IPS DF 6.9 (cell line): ENCODE data around the gene FHOD3.

Experiments
- DNase-seq: peaks from one replicate; pipeline ENCODE4 v3.0.0-alpha.2; 2013; ENCODE audit warnings: low read depth, low spot score
- H3K27ac ChIP-seq: one replicate; pipeline ENCODE4 v1.5.1; 2013; ENCODE audit warnings: low read length, control low read depth
- H3K27me3 ChIP-seq: 2 replicates; pipeline ENCODE4 v1.6.1; 2013; ENCODE audit warnings: mild to moderate bottlenecking, low read length; ENCODE audit not compliant: control insufficient read depth, insufficient read depth
- H3K36me3 ChIP-seq: 2 replicates; pipeline ENCODE4 v1.6.1; 2013; ENCODE audit warnings: low read length; ENCODE audit not compliant: control insufficient read depth, insufficient read depth
- H3K4me1 ChIP-seq: 2 replicates; pipeline ENCODE4 v1.6.1; 2013; ENCODE audit warnings: low read length; ENCODE audit not compliant: control insufficient read depth, insufficient read depth
- H3K4me3 ChIP-seq: 2 replicates; pipeline ENCODE4 v1.5.1; 2013; ENCODE audit warnings: mild to moderate bottlenecking, low read length
- H3K9me3 ChIP-seq: 2 replicates; pipeline ENCODE4 v1.6.1; 2013; ENCODE audit warnings: low read length, inconsistent platforms; ENCODE audit not compliant: control insufficient read depth, insufficient read depth
- whole genome bisulfite sequencing: extraction: QIAGEN DNeasy Blood & Tissue Kit; methylation state at CpG from one replicate; pipeline ENCODE4 v1.1.7; 2013; ENCODE audit warnings: mixed read lengths, missing lambda C conversion rate; ENCODE audit not compliant: insufficient read length, insufficient coverage; 5-methylcytosine and 5-hydroxymethylcytosine counted together

Gene FHOD3

DNA sequence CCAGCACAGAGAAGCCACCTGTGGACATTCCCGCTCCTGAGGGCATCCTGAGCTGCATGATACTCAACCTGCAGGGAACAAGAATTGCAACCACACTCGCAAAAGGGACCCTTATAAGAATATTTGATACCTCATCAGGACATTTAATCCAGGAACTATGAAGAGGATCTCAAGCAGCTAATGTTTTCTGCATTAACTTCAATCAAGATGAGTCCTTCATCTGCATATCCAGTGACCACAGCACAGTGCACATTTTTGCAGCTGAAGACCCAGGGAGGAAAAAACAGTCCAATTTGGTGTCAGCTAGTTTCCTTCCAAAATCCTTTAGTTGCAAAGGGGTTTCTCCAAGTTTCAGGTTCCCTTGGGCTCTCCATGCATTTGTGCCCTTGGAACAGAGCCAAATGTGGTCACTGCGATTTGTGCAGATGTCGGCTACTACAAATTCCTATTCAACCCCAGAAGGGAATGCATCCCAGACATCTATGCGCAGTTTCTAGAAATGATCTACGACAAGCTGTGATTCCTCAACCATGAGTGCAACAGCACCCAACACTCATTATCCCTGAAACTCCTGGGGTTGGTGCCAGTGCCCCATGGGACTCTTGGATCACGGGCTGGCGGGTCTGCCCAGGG lies 23.3 kb upstream of the FHOD3 start:
- WGBS: no CpG with 5 or more reads among the region's 8 CpGs
- Histone ChIP-seq H3K36me3 (no peaks in the 10 kb centered on the region), H3K4me3 (no peak overlapping the region), H3K27me3 (no peaks in the 10 kb centered on the region), H3K27ac (no peak overlapping the region), H3K4me1 (no peaks in the 10 kb centered on the region), H3K9me3 (no peaks in the 10 kb centered on the region)
- DNase-seq: no peak

DNA sequence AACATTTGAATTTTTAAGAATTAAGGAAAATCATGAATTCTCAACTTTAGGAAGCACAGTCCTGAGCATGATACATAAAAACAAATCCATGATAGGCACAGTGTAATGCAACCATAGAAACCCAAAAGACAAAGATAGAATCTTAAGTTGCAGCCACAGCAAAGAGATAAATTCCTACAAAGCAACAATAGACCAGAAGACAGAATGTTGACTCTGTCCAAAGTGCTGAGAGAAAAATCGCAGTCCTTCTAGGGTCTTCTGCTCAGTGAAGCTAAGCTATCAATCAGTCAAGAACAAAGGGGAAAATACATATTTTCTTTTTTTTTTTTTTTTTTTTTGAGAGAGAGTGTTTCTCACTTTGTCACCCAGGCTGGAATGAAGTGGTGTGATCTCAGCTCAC lies 22.0 kb upstream of the FHOD3 start:
- Histone ChIP-seq H3K4me3 (no peak overlapping the region), H3K27me3 (no peaks in the 10 kb centered on the region), H3K36me3 (no peaks in the 10 kb centered on the region), H3K27ac (no peak overlapping the region), H3K9me3 (no peaks in the 10 kb centered on the region), H3K4me1 (no peaks in the 10 kb centered on the region)
- WGBS: no CpG with 5 or more reads among the region's 1 CpG
- DNase-seq: no peak

DNA sequence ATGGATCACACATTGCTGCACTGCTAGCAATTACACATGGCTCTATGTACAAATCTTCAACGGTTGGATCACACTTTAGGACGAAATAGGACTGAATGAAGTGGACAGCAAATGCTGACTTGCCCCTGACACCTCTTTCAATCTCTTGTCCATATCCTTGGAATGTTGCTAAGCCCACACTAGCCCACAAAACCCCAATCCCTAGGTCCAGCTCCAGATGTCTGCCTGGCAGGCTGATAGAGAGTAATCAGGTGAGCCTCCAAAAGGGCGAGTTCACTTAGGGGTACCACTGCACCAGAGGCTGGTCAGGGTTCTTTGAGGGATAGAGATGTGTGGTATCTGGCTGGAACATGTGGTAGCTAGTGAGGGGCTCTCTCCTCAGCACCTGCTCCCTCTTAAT lies 18.5 kb upstream of the FHOD3 start:
- H3K4me3 ChIP-seq: no peak overlapping the region
- no peak for DNase-seq
- no peaks in the 10 kb centered on the region for H3K4me1 ChIP-seq
- H3K36me3 ChIP-seq: no peaks in the 10 kb centered on the region
- H3K27ac ChIP-seq: no peak overlapping the region
- no peaks in the 10 kb centered on the region for H3K27me3 ChIP-seq
- no CpG with 5 or more reads among the region's 3 CpGs for WGBS
- H3K9me3 ChIP-seq: no peaks in the 10 kb centered on the region

GRCh38 chr18:36281936-36282335 lies 15.6 kb upstream of the FHOD3 start:
- H3K36me3 ChIP-seq: no peaks in the 10 kb centered on the region
- H3K4me3 ChIP-seq: no peak overlapping the region
- no peaks in the 10 kb centered on the region for H3K4me1 ChIP-seq
- no peak for DNase-seq
- no peaks in the 10 kb centered on the region for H3K9me3 ChIP-seq
- no peaks in the 10 kb centered on the region for H3K27me3 ChIP-seq
- H3K27ac ChIP-seq: no peak overlapping the region
- no CpG with 5 or more reads among the region's 3 CpGs for WGBS

DNA sequence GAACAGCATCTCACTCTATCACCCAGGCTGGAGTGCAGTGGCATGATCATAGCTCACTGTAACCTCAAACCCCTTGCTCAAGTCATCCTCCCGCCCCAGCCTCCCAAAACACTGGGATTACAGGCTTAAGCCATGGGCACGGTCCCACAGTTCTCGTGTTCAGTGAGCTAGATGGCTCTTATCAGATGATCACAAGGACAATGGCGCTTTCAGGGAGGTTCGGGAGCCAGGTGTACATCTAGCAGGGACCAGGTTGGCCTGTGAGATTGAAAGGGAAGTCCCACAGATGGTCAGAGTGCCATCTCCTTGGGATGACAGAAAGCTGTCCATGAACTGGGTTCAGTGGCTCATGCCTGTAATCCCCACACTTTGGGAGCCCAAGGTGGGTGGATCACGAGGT lies 14.1 kb upstream of the FHOD3 start:
- no peaks in the 10 kb centered on the region for H3K9me3 ChIP-seq
- no peak overlapping the region for H3K27ac ChIP-seq
- no peak overlapping the region for H3K4me3 ChIP-seq
- no peaks in the 10 kb centered on the region for H3K36me3 ChIP-seq
- no CpG with 5 or more reads among the region's 6 CpGs for WGBS
- no peaks in the 10 kb centered on the region for H3K27me3 ChIP-seq
- H3K4me1 ChIP-seq: no peaks in the 10 kb centered on the region
- no peak for DNase-seq

- H3K27ac ChIP-seq: no peak overlapping the region
- no peaks in the 10 kb centered on the region for H3K27me3 ChIP-seq
- no CpG with 5 or more reads among the region's 4 CpGs for WGBS
- H3K4me3 ChIP-seq: no peak overlapping the region
- no peak for DNase-seq
- no peaks in the 10 kb centered on the region for H3K36me3 ChIP-seq
- H3K4me1 ChIP-seq: no peaks in the 10 kb centered on the region
- H3K9me3 ChIP-seq: no peaks in the 10 kb centered on the region
These were observed 13.2 kb upstream of the FHOD3 start for GRCh38 chr18:36284268-36284667.

DNA sequence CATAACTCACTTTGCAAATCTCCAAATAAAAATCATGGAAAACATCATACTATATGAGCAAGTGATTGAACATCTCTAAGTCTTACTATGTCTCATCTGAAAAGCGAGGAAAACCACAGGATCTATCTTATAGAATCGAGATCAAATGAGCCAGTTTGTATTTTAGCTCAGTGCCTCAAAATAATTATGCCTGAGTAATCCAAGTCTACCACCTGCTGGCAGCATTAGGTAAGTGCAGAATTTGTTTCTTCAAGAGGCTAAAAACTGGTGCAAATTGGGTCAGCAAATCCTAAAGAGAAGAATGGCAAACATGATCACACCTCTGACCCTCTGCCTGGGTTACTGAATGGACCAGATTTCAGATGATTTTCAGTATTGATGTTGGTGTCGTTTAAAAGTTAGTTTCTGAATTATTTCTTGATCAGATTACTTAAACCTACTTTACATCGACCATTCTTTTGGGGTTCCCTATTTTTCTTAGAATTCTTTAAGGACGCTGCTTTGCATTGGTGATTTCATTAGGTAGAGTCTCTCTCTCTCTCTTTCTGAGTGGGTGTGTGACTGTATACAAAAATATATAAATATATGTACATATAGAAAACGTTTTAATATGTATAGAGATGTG lies 12.7 kb upstream of the FHOD3 start:
- DNase-seq: no peak
- WGBS: 100% methylated on average over 1 of the region's 6 CpGs
- no peaks in the 10 kb centered on the region for H3K36me3 ChIP-seq

GRCh38 chr18:36287653-36288052 lies 9.9 kb upstream of the FHOD3 start:
- Histone ChIP-seq H3K9me3 (no peaks in the 10 kb centered on the region), H3K27ac (no peak overlapping the region), H3K4me1 (no peaks in the 10 kb centered on the region), H3K4me3 (no peak overlapping the region), H3K36me3 (no peaks in the 10 kb centered on the region), H3K27me3 (no peaks in the 10 kb centered on the region)
- no peak for DNase-seq
- no CpG with 5 or more reads among the region's 2 CpGs for WGBS

More for the DNA sequence above, 12.7 kb upstream of the FHOD3 start:
- no peaks in the 10 kb centered on the region for H3K27me3 ChIP-seq
- no peaks in the 10 kb centered on the region for H3K4me1 ChIP-seq
- H3K4me3 ChIP-seq: no peak overlapping the region
- no peak overlapping the region for H3K27ac ChIP-seq
- no peaks in the 10 kb centered on the region for H3K9me3 ChIP-seq

DNA sequence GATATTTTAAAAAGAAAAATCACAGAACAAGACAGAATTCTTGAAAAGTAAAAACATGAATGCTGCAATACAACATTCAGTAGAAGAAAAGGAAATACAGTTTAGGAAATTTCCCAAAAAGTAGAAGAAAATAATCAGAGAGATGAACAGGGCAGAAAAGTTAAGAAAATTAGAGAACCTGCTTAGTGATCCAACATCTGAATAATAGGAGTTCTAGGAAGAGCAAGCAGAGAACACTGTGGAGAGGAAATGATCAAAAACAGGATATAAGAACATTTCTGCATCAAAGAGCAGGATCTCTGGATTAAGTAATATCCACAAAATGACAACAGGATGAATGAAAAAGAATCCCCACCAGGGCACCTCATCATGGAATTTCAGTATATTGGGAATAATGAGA lies 8.8 kb upstream of the FHOD3 start:
- no peak for DNase-seq
- H3K36me3 ChIP-seq: no peaks in the 10 kb centered on the region
- peaks cover under 1% of the 10 kb centered on the region; the same call in 1 of the 2 replicates for H3K27me3 ChIP-seq
- H3K27ac ChIP-seq: no peak overlapping the region
- no peaks in the 10 kb centered on the region for H3K4me1 ChIP-seq
- no peaks in the 10 kb centered on the region for H3K9me3 ChIP-seq
- H3K4me3 ChIP-seq: no peak overlapping the region

DNA sequence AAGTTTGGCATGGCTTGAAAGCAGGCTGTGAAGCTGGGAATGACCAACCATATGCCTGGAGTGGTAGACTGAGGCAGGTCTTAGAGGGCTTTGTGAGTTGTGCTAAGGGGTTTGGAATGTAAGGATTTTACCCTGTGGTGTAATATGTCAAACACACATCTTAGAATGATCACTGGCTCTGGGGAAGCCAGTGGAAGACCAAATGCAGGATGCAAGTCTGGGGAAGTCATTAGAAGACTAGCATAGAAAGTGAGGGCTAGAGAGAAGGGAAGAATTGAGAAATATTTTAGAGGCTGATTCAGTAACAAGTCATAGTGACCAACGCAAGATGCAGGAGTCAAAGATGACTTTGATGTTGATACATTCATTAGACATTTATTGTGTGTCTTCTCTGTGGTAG lies 3.5 kb upstream of the FHOD3 start:
- no peak overlapping the region for H3K4me3 ChIP-seq
- H3K27me3 ChIP-seq: peaks cover 23% of the 10 kb centered on the region; the same call in 1 of the 2 replicates
- no peak overlapping the region for H3K27ac ChIP-seq
- no peaks in the 10 kb centered on the region for H3K9me3 ChIP-seq
- DNase-seq: no peak
- no peaks in the 10 kb centered on the region for H3K36me3 ChIP-seq
- no peaks in the 10 kb centered on the region for H3K4me1 ChIP-seq
- no CpG with 5 or more reads among the region's 1 CpG for WGBS

GRCh38 chr18:36295214-36295613 lies 2.3 kb upstream of the FHOD3 start:
- Histone ChIP-seq H3K27me3 (peaks cover 26% of the 10 kb centered on the region; the same call in 1 of the 2 replicates), H3K4me1 (no peaks in the 10 kb centered on the region), H3K4me3 (no peak overlapping the region), H3K36me3 (no peaks in the 10 kb centered on the region), H3K27ac (no peak overlapping the region), H3K9me3 (no peaks in the 10 kb centered on the region)
- DNase-seq: no peak
- WGBS: no CpG with 5 or more reads among the region's 1 CpG
